Fibroblast of lung (primary cell): ENCODE data around the gene COL1A1. TPM values are rescaled to one million over a fixed set of nuclear protein-coding genes. Genes with fewer than 3 reads are reported as not detected.

Experiments
- DNase-seq, 2 donors: peaks; one replicate each; pipeline versions ENCODE4 v3.0.0 to v3.0.0-alpha.2; 2010; ENCODE audit warnings: low read depth in 2 of 2
- H2AFZ ChIP-seq: 2 replicates; pipeline ENCODE4 v1.5.1; 2012; ENCODE audit warnings: low read length, control low read depth, inconsistent platforms
- H3K27ac ChIP-seq: 2 replicates; pipeline ENCODE4 v1.5.1; 2011; ENCODE audit warnings: low read length, control low read depth; ENCODE audit not compliant: insufficient read depth
- H3K27me3 ChIP-seq: 2 replicates; pipeline ENCODE4 v1.5.1; 2011; ENCODE audit warnings: mild to moderate bottlenecking, low read length; ENCODE audit not compliant: control insufficient read depth, insufficient read depth
- H3K36me3 ChIP-seq: 2 replicates; pipeline ENCODE4 v1.5.1; 2011; ENCODE audit warnings: low read length; ENCODE audit not compliant: control insufficient read depth, insufficient read depth
- H3K4me1 ChIP-seq: 2 replicates; pipeline ENCODE4 v1.5.1; 2011; ENCODE audit warnings: low read length; ENCODE audit not compliant: control insufficient read depth, insufficient read depth; ENCODE audit errors: extremely low read depth
- H3K4me2 ChIP-seq: 2 replicates; pipeline ENCODE4 v1.5.1; 2011; ENCODE audit warnings: low read length, control low read depth; ENCODE audit not compliant: insufficient read depth; ENCODE audit errors: extremely low read depth
- H3K4me3 ChIP-seq, 4 experiments: fragments of 200-600 bp in 1 of 4; sonication (generic) in 1 of 4; replicated peaks in 1 of 4; 2 replicates each; pipeline ENCODE4 v1.5.1; 2011 to 2016; ENCODE audit warnings: low read length in 4 of 4, low read depth in 3 of 4, mild to moderate bottlenecking in 3 of 4, control low read depth in 2 of 4, inconsistent platforms in 1 of 4, mixed read lengths in 1 of 4; ENCODE audit not compliant: insufficient read depth in 1 of 4; ENCODE audit errors: control extremely low read depth in 1 of 4
- H3K79me2 ChIP-seq: 2 replicates; pipeline ENCODE4 v1.5.1; 2012; ENCODE audit warnings: mild to moderate bottlenecking, low read length, inconsistent platforms; ENCODE audit not compliant: control insufficient read depth, insufficient read depth
- H3K9ac ChIP-seq: 2 replicates; pipeline ENCODE4 v1.5.1; 2011; ENCODE audit warnings: mild to moderate bottlenecking, low read length, control low read depth; ENCODE audit not compliant: insufficient read depth
- H3K9me3 ChIP-seq: 2 replicates; pipeline ENCODE4 v1.5.1; 2012; ENCODE audit warnings: low read depth, low read length; ENCODE audit not compliant: control insufficient read depth, insufficient read depth
- H4K20me1 ChIP-seq: 2 replicates; pipeline ENCODE4 v1.5.1; 2011; ENCODE audit warnings: low read length; ENCODE audit not compliant: control insufficient read depth, insufficient read depth; ENCODE audit errors: extremely low read depth
- CTCF ChIP-seq, 2 donors: IDR thresholded peaks in 1 of 2; conservative IDR thresholded peaks in 1 of 2; 1 replicate in 1 of 2; 2 replicates in 1 of 2; pipeline ENCODE4 v1.5.1; 2011 to 2012; ENCODE audit warnings: low read length in 2 of 2, control low read depth in 1 of 2, inconsistent platforms in 1 of 2, low read depth in 1 of 2, mild to moderate bottlenecking in 1 of 2
- EZH2 ChIP-seq: IDR thresholded peaks from 2 replicates; pipeline ENCODE4 v1.5.1; 2012; ENCODE audit warnings: low read length, control low read depth, mild to moderate bottlenecking; ENCODE audit errors: missing control alignments
- polyA plus RNA-seq, 2 donors: library from polyadenylated mRNA; depleted of rRNA in 1 of 2; stranded (reverse) in 1 of 2; unstranded in 1 of 2; fragments of >200 nt; gene quantifications; 2 replicates each; pipeline ENCODE4 v1.2.1, GENCODE V29; 2011 to 2012; ENCODE audit warnings: missing spikeins in 1 of 2
- total RNA-seq: library from RNA; depleted of rRNA; stranded (reverse); fragments of >200 nt; gene quantifications from 2 replicates; pipeline ENCODE4 v1.2.1, GENCODE V29; 2014

COL1A1 gene
- total and polyA plus RNA-seq, 2 donors (not counting 1 experiment from before 2014, with no cell fraction given), result 541 to 584 TPM

GRCh38 chr17:50143461-50144176, 57.8 kb downstream of the COL1A1 start:
- TF ChIP-seq CTCF (conservative IDR thresholded peaks at IDR 0.05 in 1 of 2, IDR thresholded peaks at IDR 0.05 in 1 of 2; ENCODE audit: low read depth in 1 of 2, low read length in 2 of 2), result no peak
- TF ChIP-seq EZH2, result no peak
- peaks cover 22% of the 10 kb centered on the region for H3K4me1 ChIP-seq
- H3K4me2 ChIP-seq, result no peak overlapping the region
- no peak overlapping the region for H3K4me3 ChIP-seq
- H4K20me1 ChIP-seq, result no peaks in the 10 kb centered on the region
- no peaks in the 10 kb centered on the region for H3K27me3 ChIP-seq
- H3K27ac ChIP-seq, result no peak overlapping the region
- no peak for DNase-seq
- H2AFZ ChIP-seq, result no peak overlapping the region
- H3K9me3 ChIP-seq, result no peaks in the 10 kb centered on the region
- H3K36me3 ChIP-seq, result peaks cover 45% of the 10 kb centered on the region
- H3K79me2 ChIP-seq, result peaks cover 64% of the 10 kb centered on the region
- no peak overlapping the region for H3K9ac ChIP-seq

GRCh38 chr17:50141745-50142110, 59.7 kb downstream of the COL1A1 start:
- no peaks in the 10 kb centered on the region for H3K9me3 ChIP-seq
- H3K4me2 ChIP-seq, result no peak overlapping the region
- H3K27ac ChIP-seq, result no peak overlapping the region
- DNase-seq, result no peak
- H3K36me3 ChIP-seq, result peaks cover 59% of the 10 kb centered on the region
- H3K27me3 ChIP-seq, result no peaks in the 10 kb centered on the region
- no peak overlapping the region for H3K9ac ChIP-seq
- no peak overlapping the region for H2AFZ ChIP-seq
- H3K4me1 ChIP-seq, result peaks cover 17% of the 10 kb centered on the region
- TF ChIP-seq EZH2, result no peak
- no peak for TF ChIP-seq CTCF (conservative IDR thresholded peaks at IDR 0.05 in 1 of 2, IDR thresholded peaks at IDR 0.05 in 1 of 2; ENCODE audit: low read depth in 1 of 2, low read length in 2 of 2)
- peaks cover 45% of the 10 kb centered on the region for H3K79me2 ChIP-seq
- no peaks in the 10 kb centered on the region for H4K20me1 ChIP-seq
- no peak overlapping the region for H3K4me3 ChIP-seq

- Histone ChIP-seq H3K9me3 (no peaks in the 10 kb centered on the region), H2AFZ (no peak overlapping the region), H3K79me2 (peaks cover 40% of the 10 kb centered on the region), H3K4me1 (peaks cover 12% of the 10 kb centered on the region), H3K36me3 (peaks cover 56% of the 10 kb centered on the region), H3K27ac (no peak overlapping the region), H3K4me2 (no peak overlapping the region), H4K20me1 (no peaks in the 10 kb centered on the region), H3K4me3 (no peak overlapping the region), H3K27me3 (no peaks in the 10 kb centered on the region), H3K9ac (no peak overlapping the region)
- DNase-seq, result no peak
- TF ChIP-seq EZH2, result no peak
These were observed 60.2 kb downstream of the COL1A1 start for GRCh38 chr17:50141026-50141744.
